Central memory CD8-positive, alpha-beta T cell (primary cell): Measurements from ENCODE around the gene E2F3.

ENCODE experiments used
- ATAC-seq: fragments of 150-1000 bp; cut with Tn5 transposase; replicated peaks from 2 replicates; pipeline ENCODE4 v1.10.0; 2022; ENCODE audit warnings: mild to moderate bottlenecking, moderate FRiP score, moderate number of reproducible peaks; ENCODE audit not compliant: poor library complexity, severe bottlenecking; ENCODE audit errors: extremely low read depth
- DNase-seq, 2 donors: peaks; one replicate each; pipeline ENCODE4 v3.0.0; 2021; ENCODE audit warnings: low spot score in 2 of 2
- H3K27ac Mint-ChIP-seq: one replicate; pipeline ENCODE4 v1.8.0; 2022; ENCODE audit warnings: low read depth, mild to moderate bottlenecking, moderate library complexity, mixed read lengths
- H3K27me3 Mint-ChIP-seq: one replicate; pipeline ENCODE4 v1.8.0; 2022; ENCODE audit warnings: mixed read lengths
- H3K36me3 Mint-ChIP-seq: one replicate; pipeline ENCODE4 v1.8.0; 2022; ENCODE audit warnings: mild to moderate bottlenecking, moderate library complexity, mixed read lengths; ENCODE audit not compliant: insufficient read depth
- H3K4me1 Mint-ChIP-seq: one replicate; pipeline ENCODE4 v1.8.0; 2022; ENCODE audit warnings: mixed read lengths
- H3K4me3 Mint-ChIP-seq: one replicate; pipeline ENCODE4 v1.8.0; 2022; ENCODE audit warnings: mild to moderate bottlenecking, moderate library complexity, mixed read lengths
- H3K9me3 Mint-ChIP-seq: one replicate; pipeline ENCODE4 v1.8.0; 2022; ENCODE audit warnings: mixed read lengths

Gene E2F3

DNA sequence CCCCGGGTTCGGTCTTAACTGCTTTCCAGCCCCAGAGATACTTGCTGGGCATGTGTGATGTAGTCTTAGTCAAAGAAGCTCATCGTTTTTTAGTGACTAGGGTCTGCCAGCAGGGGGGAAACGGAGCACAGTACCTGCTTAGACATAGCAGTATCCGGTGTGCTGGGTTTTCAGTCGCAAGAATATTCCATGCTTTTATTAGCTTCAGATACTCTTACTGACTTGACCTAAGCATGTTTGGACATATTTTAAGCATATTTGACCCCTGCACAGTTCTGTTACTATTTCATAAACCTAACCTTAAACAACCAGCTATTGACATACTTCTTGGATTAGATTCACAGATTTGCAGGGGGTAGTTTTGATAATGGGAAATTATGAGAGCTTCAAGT, 3.0 kb downstream of the E2F3 start:
- Mint-ChIP-seq H3K9me3 (no peaks in the 10 kb centered on the region), H3K36me3 (peaks cover 19% of the 10 kb centered on the region), H3K4me1 (peaks cover 60% of the 10 kb centered on the region), H3K27ac (peak overlapping the region; percentile 93), H3K27me3 (no peaks in the 10 kb centered on the region), H3K4me3 (peak overlapping the region; percentile 86)
- ATAC-seq (peak; percentile 40), DNase-seq (peak; percentile 36 to 47)

DNA sequence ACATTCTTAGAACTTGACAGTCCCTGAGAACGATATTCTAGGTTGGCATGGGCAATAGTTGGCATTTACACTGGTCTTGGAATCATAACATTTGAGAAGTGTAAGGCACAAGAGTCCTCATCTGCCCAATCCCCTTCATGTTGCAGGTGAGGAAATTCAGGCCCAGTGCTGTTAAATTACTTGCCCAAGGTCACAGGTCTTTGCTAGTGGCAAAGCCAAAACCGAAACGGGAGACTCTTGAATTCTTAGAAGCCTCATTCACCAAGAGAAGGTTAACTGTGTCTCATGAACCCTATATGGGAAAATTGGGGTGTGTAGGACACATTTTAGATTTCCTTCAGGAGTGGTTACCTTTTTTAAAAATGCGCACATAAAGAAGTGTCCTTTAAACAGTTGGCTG, 7.2 kb downstream of the E2F3 start:
- H3K4me3 Mint-ChIP-seq = peak overlapping the region; percentile 77
- H3K36me3 Mint-ChIP-seq = peaks cover 13% of the 10 kb centered on the region
- peaks cover 81% of the 10 kb centered on the region for H3K4me1 Mint-ChIP-seq

GRCh38 chr6:20409427-20409971, 7.8 kb downstream of the E2F3 start:
- peaks cover 10% of the 10 kb centered on the region for H3K36me3 Mint-ChIP-seq
- peak overlapping the region; percentile 81 for H3K27ac Mint-ChIP-seq
- no peak for DNase-seq
- H3K9me3 Mint-ChIP-seq = no peaks in the 10 kb centered on the region
- peak; percentile 60 for ATAC-seq
- peak overlapping the region; percentile 77 for H3K4me3 Mint-ChIP-seq
- H3K27me3 Mint-ChIP-seq = no peaks in the 10 kb centered on the region
- peaks cover 81% of the 10 kb centered on the region for H3K4me1 Mint-ChIP-seq

More for the DNA sequence above, 7.2 kb downstream of the E2F3 start:
- ATAC-seq = no peak
- Mint-ChIP-seq H3K27ac (peak overlapping the region; percentile 81), H3K9me3 (no peaks in the 10 kb centered on the region), H3K27me3 (no peaks in the 10 kb centered on the region)
- no peak for DNase-seq

- DNase-seq (no peak), ATAC-seq (no peak)
- peaks cover 90% of the 10 kb centered on the region for H3K4me1 Mint-ChIP-seq
- H3K27me3 Mint-ChIP-seq = no peaks in the 10 kb centered on the region
- peak overlapping the region; percentile 77 for H3K4me3 Mint-ChIP-seq
- peak overlapping the region; percentile 79 for H3K27ac Mint-ChIP-seq
- no peaks in the 10 kb centered on the region for H3K9me3 Mint-ChIP-seq
- peaks cover 7% of the 10 kb centered on the region for H3K36me3 Mint-ChIP-seq
Observed at GRCh38 chr6:20411544-20411943, 9.9 kb downstream of the E2F3 start.

DNA sequence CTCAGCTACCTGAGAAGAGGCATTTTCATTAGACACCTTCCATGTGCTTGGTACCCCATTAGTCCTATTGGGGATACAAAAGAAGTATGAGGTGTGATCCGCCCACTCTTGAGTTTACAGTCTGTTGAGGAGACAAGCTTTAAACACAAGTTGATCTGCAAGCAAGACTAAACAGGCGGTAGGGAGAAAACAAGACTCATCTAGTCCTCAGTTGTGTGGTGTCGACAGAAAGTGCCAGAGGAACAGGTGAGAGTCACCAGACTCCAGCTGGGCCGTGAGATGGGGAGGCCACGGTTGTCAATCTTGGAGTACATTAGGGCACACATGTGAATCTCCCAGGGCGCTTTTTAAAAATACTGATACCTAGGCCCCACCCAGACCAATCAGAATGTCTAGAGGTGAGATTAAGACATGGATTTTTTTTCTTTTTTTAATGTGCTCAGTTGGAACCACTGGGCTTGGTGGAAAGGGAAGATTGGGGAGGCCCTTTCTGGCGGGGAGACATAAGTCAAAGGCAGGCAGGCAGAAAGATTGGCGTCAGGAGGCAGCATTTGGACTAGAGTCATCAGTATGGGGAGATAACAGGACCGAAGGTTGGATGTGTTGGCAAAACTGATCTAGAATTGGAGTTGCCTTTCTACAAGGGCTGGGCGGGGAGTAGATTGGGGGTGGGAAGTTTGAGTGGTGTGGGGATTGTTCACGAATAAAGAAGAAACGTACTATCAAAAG, 10.4 kb downstream of the E2F3 start:
- H3K4me3 Mint-ChIP-seq = peak overlapping the region; percentile 77
- DNase-seq (no peak), ATAC-seq (no peak)
- H3K9me3 Mint-ChIP-seq = no peaks in the 10 kb centered on the region
- H3K27ac Mint-ChIP-seq = peak overlapping the region; percentile 79
- no peaks in the 10 kb centered on the region for H3K27me3 Mint-ChIP-seq
- H3K4me1 Mint-ChIP-seq = peaks cover 90% of the 10 kb centered on the region
- H3K36me3 Mint-ChIP-seq = peaks cover 7% of the 10 kb centered on the region

GRCh38 chr6:20412682-20413073, 11.0 kb downstream of the E2F3 start:
- no peak for DNase-seq
- H3K4me1 Mint-ChIP-seq = peaks cover 88% of the 10 kb centered on the region
- H3K27me3 Mint-ChIP-seq = no peaks in the 10 kb centered on the region
- no peak for ATAC-seq
- no peak overlapping the region for H3K4me3 Mint-ChIP-seq
- no peaks in the 10 kb centered on the region for H3K9me3 Mint-ChIP-seq
- peak overlapping the region; percentile 79 for H3K27ac Mint-ChIP-seq
- peaks cover 7% of the 10 kb centered on the region for H3K36me3 Mint-ChIP-seq

DNA sequence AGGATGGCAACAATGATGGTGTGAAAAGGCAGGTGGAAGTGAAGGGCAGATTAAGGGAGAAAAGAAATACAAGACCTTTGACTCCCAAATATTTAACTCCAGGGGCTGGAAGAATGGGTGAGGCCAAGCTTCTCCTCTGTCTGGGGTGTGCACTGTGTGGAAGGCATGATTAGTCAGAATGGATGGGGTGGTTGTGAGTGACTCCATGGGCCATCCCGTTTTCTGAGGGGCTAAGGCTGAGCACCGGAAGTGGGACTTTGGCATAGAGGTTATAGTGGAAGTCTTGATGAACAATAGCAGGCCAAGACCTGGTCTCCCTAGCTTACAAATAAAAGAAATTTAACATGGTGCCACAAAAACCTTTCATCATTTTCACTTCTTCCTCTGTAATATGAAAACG, 12.1 kb downstream of the E2F3 start:
- ATAC-seq (no peak), DNase-seq (no peak)
- Mint-ChIP-seq H3K27ac (peak overlapping the region; percentile 62), H3K4me3 (no peak overlapping the region), H3K9me3 (no peaks in the 10 kb centered on the region), H3K4me1 (peaks cover 89% of the 10 kb centered on the region), H3K27me3 (no peaks in the 10 kb centered on the region), H3K36me3 (peaks cover 7% of the 10 kb centered on the region)

DNA sequence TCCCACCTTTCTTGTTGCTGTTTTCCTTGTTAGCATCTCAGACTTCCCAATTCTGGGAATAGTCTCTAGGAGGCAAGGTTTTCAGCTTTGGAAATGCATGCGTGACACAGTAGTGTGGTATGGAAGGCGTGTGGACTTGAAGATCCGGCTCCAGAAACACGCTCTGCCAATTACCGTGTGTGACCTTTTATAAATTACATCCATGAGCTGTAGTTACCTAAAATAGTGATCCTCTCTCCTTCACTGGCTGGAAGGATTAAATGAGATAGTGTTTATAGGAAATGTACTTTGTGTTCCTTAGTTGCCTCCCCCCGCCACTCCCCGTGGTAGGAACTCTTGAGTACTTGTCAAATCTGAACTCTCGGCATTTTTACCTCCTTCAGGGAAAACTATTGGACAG, 13.0 kb downstream of the E2F3 start:
- no peak overlapping the region for H3K4me3 Mint-ChIP-seq
- peaks cover 7% of the 10 kb centered on the region for H3K36me3 Mint-ChIP-seq
- DNase-seq (no peak), ATAC-seq (no peak)
- H3K27ac Mint-ChIP-seq = no peak overlapping the region
- no peaks in the 10 kb centered on the region for H3K27me3 Mint-ChIP-seq
- no peaks in the 10 kb centered on the region for H3K9me3 Mint-ChIP-seq
- H3K4me1 Mint-ChIP-seq = peaks cover 81% of the 10 kb centered on the region

GRCh38 chr6:20415304-20415703, 13.6 kb downstream of the E2F3 start:
- no peak overlapping the region for H3K27ac Mint-ChIP-seq
- no peaks in the 10 kb centered on the region for H3K27me3 Mint-ChIP-seq

GRCh38 chr6:20415712-20416454, 14.2 kb downstream of the E2F3 start:
- peak overlapping the region; percentile 43 for H3K4me3 Mint-ChIP-seq

More at GRCh38 chr6:20415304-20415703, 13.6 kb downstream of the E2F3 start:
- DNase-seq = no peak
- Mint-ChIP-seq H3K9me3 (no peaks in the 10 kb centered on the region), H3K4me3 (no peak overlapping the region), H3K36me3 (peaks cover 7% of the 10 kb centered on the region), H3K4me1 (peaks cover 81% of the 10 kb centered on the region)
- ATAC-seq = no peak

DNA sequence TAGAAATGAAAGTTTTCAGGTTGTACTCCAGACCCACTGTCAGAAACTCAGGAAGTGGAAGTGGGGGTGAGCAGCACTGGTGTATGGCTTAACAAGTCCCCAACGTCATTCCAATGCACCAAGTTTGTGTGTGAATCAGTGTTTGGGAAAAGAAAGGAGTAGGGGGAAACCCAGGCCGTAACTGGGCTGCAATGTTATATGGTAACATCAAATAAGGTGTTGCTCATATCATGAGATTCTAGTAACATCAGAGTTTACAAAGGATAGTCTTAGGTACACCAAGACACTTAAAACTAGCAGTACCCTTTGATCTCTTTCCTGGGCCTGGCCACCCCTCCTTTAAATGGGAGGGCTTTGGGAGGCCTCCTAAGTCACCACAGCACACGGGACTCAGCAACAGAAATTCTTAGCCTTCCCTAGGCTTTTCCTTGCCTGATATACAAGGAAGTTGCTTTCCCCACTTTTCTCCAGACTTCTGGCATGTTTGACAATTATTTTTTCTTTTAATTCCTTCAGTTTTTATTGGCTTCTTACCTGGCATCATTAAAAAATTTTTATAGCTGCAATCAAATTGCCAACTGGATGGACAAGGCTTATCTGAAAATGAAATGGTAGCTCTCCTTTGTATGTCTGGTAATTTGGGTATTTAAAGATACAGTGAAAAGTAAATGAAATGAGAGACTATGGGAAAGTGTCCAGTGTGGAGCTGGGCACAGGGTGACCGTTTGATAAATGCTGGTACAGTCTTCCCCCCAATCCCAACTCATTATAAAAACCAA, 15.1 kb downstream of the E2F3 start:
- Mint-ChIP-seq H3K4me1 (peaks cover 76% of the 10 kb centered on the region), H3K4me3 (peak overlapping the region; percentile 43), H3K36me3 (peaks cover 7% of the 10 kb centered on the region), H3K9me3 (no peaks in the 10 kb centered on the region), H3K27me3 (no peaks in the 10 kb centered on the region), H3K27ac (peak overlapping the region; percentile 51)
- ATAC-seq (no peak), DNase-seq (no peak)

More at GRCh38 chr6:20415712-20416454, 14.2 kb downstream of the E2F3 start:
- DNase-seq = no peak
- H3K27ac Mint-ChIP-seq = peak overlapping the region; percentile 51
- H3K4me1 Mint-ChIP-seq = peaks cover 79% of the 10 kb centered on the region
- H3K36me3 Mint-ChIP-seq = peaks cover 7% of the 10 kb centered on the region
- H3K9me3 Mint-ChIP-seq = no peaks in the 10 kb centered on the region
- H3K27me3 Mint-ChIP-seq = no peaks in the 10 kb centered on the region
- peak; percentile 63 for ATAC-seq

GRCh38 chr6:20417819-20418218, 16.1 kb downstream of the E2F3 start:
- peaks cover 7% of the 10 kb centered on the region for H3K36me3 Mint-ChIP-seq
- no peaks in the 10 kb centered on the region for H3K9me3 Mint-ChIP-seq
- peak overlapping the region; percentile 16 for H3K4me3 Mint-ChIP-seq
- peaks cover 79% of the 10 kb centered on the region for H3K4me1 Mint-ChIP-seq
- no peak for ATAC-seq
- H3K27me3 Mint-ChIP-seq = no peaks in the 10 kb centered on the region
- no peak for DNase-seq
- H3K27ac Mint-ChIP-seq = no peak overlapping the region
